Prostate gland (tissue), 2 donors: ENCODE data around the gene MET. TPM values are rescaled to one million over a fixed set of nuclear protein-coding genes. Genes with fewer than 3 reads are reported as not detected.
"Not testable (repeated sequence)": the region's sequence is repeated elsewhere in the genome, so short reads cannot be mapped to it uniquely, and the experiment has no call there.

Experiments
- DNase-seq: peaks from one replicate; pipeline ENCODE4 v3.0.0-alpha.2; 2019; ENCODE audit warnings: low spot score
- H3K27ac ChIP-seq, 2 donors: fragments of 200-600 bp; sonication (generic); 2 replicates each; pipeline ENCODE4 v1.5.1; 2017 to 2019
- H3K27me3 ChIP-seq: fragments of 200-600 bp; sonication (generic); replicated peaks from 2 replicates; pipeline ENCODE4 v1.5.1; 2019; ENCODE audit not compliant: insufficient read depth
- H3K36me3 ChIP-seq, 2 donors: fragments of 200-600 bp; sonication (generic); 1 replicate in 1 of 2; 2 replicates in 1 of 2; pipeline versions ENCODE4 v1.5.1 to v1.8.1; 2017 to 2019
- H3K4me1 ChIP-seq: fragments of 200-600 bp; sonication (generic); replicated peaks from 2 replicates; pipeline ENCODE4 v1.5.1; 2019
- H3K4me3 ChIP-seq, 2 donors: fragments of 200-600 bp; sonication (generic); 2 replicates each; pipeline ENCODE4 v1.5.1; 2017 to 2019
- H3K9me3 ChIP-seq: fragments of 200-600 bp; sonication (generic); 2 replicates; pipeline ENCODE4 v1.5.1; 2017
- CTCF ChIP-seq, 4 experiments: fragments of 200-600 bp in 2 of 4; fragments of 450-650 bp in 2 of 4; sonication (generic) in 2 of 4; IDR thresholded peaks; 1 replicate in 3 of 4; 2 replicates in 1 of 4; pipeline ENCODE4 v1.5.1; 2016 to 2019; ENCODE audit warnings: antibody characterized with exemption in 4 of 4, mild to moderate bottlenecking in 2 of 4, moderate library complexity in 2 of 4
- POLR2A ChIP-seq: fragments of 450-650 bp; IDR thresholded peaks from one replicate; pipeline ENCODE4 v1.6.1; 2016; ENCODE audit warnings: antibody characterized with exemption, mild to moderate bottlenecking
- POLR2AphosphoS5 ChIP-seq: sonication (generic); formaldehyde crosslinking; IDR thresholded peaks from one replicate; pipeline ENCODE4 v1.6.1; 2017; ENCODE audit warnings: antibody characterized with exemption
- WGBS: methylation state at CpG from one replicate; pipeline ENCODE4 v1.1.5; 2018; 5-methylcytosine and 5-hydroxymethylcytosine counted together
- intact Hi-C: fragments of 100-400 bp; cut with DNase I; formaldehyde crosslinking; loops from one replicate; pipeline ENCODE4 v1.14.2; 2022
- total RNA-seq, 2 donors: library from RNA; depleted of rRNA; stranded (reverse); fragments of >200 nt; gene quantifications; one replicate each; pipeline ENCODE4 v1.1.0, GENCODE V29; 2016

Gene MET
- total RNA-seq, 2 donors from 2014 or later = 14.2 to 17.0 TPM

GRCh38 chr7:116717137-116717536 is 45.1 kb downstream of the MET start:
- Histone ChIP-seq H3K4me1 (no peaks in the 10 kb centered on the region), H3K27ac (no peak overlapping the region), H3K36me3 (no peaks in the 10 kb centered on the region), H3K9me3 (no peaks in the 10 kb centered on the region), H3K27me3 (no peaks in the 10 kb centered on the region), H3K4me3 (no peak overlapping the region)
- TF ChIP-seq POLR2AphosphoS5 (no peak), POLR2A (no peak)
- DNase-seq = no peak
- WGBS = 42% methylated on average over 3 of the region's 3 CpGs
- intact Hi-C loops = no loop called here

GRCh38 chr7:116723959-116724529 is 52.0 kb downstream of the MET start:
- H3K4me3 ChIP-seq, H3K9me3 ChIP-seq, H3K36me3 ChIP-seq, intact Hi-C loops, H3K27me3 ChIP-seq, DNase-seq, H3K27ac ChIP-seq, H3K4me1 ChIP-seq: not testable (repeated sequence)
- 92% methylated on average over 31 of the region's 31 CpGs for WGBS

GRCh38 chr7:116724560-116725231 is 52.7 kb downstream of the MET start:
- no peak for TF ChIP-seq POLR2AphosphoS5
- no peak for TF ChIP-seq CTCF (IDR thresholded peaks at IDR 0.05)
- TF ChIP-seq POLR2A = no peak
- WGBS = 93% methylated on average over 5 of the region's 5 CpGs
- H3K27ac ChIP-seq = no peak overlapping the region

GRCh38 chr7:116726149-116726548 is 54.2 kb downstream of the MET start:
- Histone ChIP-seq H3K27ac (no peak overlapping the region), H3K9me3 (no peaks in the 10 kb centered on the region), H3K36me3 (no peaks in the 10 kb centered on the region), H3K4me3 (no peak overlapping the region), H3K27me3 (no peaks in the 10 kb centered on the region), H3K4me1 (no peaks in the 10 kb centered on the region)
- intact Hi-C loops = no loop called here
- TF ChIP-seq POLR2A (no peak), CTCF (IDR thresholded peaks at IDR 0.05) (no peak), POLR2AphosphoS5 (no peak)
- no peak for DNase-seq
- 78% methylated on average over 3 of the region's 3 CpGs for WGBS

More at GRCh38 chr7:116724560-116725231, 52.7 kb downstream of the MET start:
- no peak overlapping the region for H3K4me3 ChIP-seq
- no peak for DNase-seq
- no peaks in the 10 kb centered on the region for H3K9me3 ChIP-seq
- H3K36me3 ChIP-seq = no peaks in the 10 kb centered on the region
- no peaks in the 10 kb centered on the region for H3K27me3 ChIP-seq
- H3K4me1 ChIP-seq = no peaks in the 10 kb centered on the region
- intact Hi-C loops = no loop called here

GRCh38 chr7:116726713-116727431 is 54.9 kb downstream of the MET start:
- Histone ChIP-seq H3K4me3 (no peak overlapping the region), H3K27ac (no peak overlapping the region), H3K9me3 (no peaks in the 10 kb centered on the region), H3K36me3 (no peaks in the 10 kb centered on the region), H3K27me3 (no peaks in the 10 kb centered on the region), H3K4me1 (no peaks in the 10 kb centered on the region)
- no peak for TF ChIP-seq POLR2AphosphoS5
- no peak for TF ChIP-seq CTCF (IDR thresholded peaks at IDR 0.05)
- TF ChIP-seq POLR2A = no peak
- 71% methylated on average over 4 of the region's 4 CpGs for WGBS
- DNase-seq = no peak
- intact Hi-C loops = no loop called here
